GM04504 (cell line): Measurements from ENCODE around the gene RIMS4.

Experiments used
- DNase-seq: peaks from one replicate; pipeline ENCODE4 v3.0.0-alpha.2; 2012; ENCODE audit warnings: low read depth

The RIMS4 gene

DNA sequence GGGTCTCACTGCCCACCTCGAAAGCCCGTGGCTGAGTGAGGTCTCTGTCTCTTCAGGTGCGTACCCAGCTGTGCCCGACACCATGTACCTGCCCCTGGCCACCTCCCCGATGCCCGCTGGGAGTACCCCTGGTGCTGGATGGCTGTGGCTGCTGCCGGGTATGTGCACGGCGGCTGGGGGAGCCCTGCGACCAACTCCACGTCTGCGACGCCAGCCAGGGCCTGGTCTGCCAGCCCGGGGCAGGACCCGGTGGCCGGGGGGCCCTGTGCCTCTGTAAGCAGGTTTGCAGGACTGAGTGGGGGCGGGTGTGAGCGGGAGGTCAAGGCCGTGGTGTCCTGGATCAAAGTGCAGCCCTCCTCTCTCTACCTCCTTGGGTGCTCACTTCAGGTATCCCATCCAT, 90.5 kb downstream of the RIMS4 start:
- no peak for DNase-seq

DNA sequence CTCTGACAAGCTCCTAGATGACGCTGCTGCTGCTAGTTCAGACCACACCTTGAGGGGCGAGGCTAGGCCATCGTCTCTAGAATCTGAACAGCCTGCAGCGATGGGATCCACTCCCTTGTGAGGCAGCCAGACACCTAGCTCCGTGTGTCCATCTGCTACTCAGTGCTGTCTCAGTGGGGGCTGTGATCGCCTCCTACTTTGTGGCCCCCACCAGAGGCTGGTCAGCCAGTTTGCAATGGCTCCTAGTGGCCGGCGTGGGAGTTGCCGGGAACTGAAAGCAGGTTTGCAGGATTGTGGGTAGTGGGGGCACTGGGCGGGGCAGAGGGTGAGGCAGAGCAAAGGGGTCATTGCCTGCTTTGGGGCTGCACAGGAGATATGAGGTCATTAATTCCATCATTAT, 92.4 kb downstream of the RIMS4 start:
- no peak for DNase-seq

DNA sequence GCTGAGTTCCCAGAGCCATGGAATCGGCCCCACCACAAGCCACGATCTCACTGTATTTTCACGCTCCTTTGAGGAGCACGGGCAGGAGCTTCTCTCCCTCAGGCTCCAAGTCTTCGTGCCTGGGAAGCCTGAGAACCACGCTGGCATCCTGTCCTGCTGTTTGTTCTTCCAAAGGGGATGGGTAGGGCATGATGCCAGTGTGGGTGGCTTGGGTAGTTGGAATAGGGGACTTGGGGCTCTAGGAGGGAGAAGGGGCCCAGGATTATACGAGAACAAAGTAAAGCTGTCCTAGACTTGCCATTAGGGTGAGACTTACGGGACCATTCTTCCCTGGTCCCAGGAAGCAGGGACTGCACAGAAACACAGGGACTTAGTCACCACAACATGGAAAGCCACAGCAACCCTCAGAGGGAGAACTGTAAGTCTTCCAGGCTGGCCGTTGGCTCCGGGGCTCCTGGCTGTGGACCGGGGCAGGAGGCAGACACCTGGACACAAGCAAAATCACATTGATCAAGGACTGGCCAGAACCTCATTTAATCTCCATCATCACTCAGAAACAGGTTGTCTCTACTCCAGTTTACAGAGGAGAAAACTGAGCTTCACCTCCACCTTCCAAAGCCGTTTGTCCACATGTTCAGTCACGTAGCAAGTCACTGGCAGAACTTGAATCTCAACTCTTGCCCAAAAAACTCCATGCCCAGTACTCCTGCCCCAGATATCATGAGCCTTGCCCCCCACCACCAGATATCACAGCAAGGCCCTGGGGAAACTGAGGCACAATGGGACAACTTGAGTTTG, 93.8 kb downstream of the RIMS4 start:
- no peak for DNase-seq

DNA sequence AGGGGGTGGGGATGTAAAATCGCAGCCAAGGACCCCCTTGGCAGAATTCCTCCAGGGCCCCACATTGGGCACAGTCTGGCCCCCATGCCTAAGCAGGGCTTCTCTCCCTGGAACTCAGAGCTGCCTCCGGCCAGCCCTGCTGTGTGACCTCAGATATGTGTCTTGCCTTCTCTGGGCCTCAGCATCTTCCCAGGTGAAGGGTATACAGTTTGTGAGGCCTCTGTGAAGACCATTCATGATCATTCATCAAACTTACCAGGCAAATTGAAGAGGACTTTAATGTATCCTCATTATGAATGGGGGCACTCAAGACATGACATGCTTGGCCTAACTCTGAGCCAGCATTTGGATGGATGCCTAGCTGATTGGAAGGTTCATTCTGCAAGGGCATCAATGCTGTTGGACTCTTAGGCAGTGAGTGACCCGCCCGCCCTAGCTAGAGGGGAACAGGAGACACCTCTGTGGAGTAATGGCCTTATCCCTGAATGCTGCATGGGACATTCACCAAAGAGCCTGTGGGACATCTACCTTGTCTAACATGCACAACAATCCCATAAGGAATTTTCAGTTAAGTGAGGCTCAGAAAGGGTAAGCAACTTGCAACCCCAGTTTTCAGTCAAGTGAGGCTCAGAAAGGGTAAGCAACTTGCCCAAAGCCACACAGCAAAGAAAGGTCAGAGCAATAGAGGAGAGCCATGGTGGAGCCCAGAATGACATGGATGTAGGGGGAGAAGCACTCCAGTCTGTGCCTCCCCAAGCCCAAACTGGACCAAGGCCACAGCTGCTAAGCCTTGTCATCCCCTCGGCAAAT, 94.6 kb downstream of the RIMS4 start:
- DNase-seq: no peak

DNA sequence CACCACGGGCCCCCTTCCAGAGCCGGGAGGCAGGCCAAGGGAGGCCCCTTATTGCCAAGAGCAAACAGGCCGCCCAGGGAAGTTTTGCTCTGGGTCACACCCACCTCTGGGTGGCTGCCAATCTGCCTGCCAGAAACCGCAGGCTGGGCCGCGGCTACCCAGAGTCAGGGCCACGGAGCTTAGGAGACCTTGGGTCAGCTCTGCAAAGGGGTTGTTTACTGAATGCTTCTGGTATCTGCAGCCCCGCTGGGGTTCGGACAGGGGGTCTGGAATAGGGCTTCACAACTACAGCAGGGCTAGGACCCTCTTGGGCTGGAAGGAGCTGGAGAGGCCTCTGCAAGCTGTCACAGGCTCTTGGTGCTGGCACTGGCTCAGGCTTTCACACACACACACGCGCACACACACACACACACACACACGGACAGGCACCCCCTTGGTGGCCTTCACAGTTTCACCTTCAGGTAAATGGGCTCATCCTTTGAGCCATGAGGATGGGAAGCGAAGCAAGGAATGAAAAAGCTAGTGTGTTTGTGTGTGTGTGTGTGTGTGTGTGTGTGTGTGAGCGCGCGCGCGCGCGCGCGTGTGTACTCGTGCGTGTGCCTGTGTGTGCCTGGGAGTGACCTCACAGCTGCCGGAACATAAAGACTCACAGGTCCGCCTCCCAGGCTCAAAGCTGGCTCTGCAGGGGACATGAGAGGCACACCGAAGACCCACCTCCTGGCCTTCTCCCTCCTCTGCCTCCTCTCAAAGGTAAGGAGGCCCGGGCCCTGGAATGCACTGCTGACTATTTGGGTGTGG, 95.4 kb downstream of the RIMS4 start, which contains the start of gene CCN5:
TSS of gene CCN5 (plus strand) at position 669 of the 798 bp plus-strand sequence. CDS start at position 691, 22 bp downstream.
- no peak for DNase-seq

DNA sequence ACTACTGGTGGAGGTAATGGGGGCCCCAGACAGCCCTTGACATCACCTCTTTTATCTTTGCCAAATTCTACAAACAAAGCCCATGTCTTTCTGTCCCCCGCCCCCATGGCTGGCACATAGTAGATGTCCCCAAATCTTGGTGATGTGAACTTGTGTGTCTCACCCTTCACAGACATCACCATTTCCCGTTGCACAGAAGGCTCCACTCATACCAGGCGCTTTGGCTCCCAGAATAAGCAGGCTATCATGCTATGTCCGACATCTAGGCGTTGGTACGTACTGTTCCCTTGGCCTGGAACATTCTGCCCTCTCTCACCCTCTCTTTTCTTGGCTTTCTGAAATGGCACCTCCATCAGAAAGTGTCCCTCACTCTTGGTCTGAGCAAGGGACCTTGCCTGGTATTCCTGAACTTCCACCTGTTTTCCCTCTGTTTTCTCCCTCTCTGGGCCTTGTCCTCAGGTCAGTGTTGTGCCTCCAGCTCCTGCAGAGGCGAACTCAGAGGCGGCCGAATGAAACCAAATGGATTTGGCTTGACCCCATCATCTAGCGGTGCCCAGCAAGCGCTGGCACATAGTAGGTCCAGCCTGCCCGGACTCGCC, 96.1 kb downstream of the RIMS4 start:
- no peak for DNase-seq

DNA sequence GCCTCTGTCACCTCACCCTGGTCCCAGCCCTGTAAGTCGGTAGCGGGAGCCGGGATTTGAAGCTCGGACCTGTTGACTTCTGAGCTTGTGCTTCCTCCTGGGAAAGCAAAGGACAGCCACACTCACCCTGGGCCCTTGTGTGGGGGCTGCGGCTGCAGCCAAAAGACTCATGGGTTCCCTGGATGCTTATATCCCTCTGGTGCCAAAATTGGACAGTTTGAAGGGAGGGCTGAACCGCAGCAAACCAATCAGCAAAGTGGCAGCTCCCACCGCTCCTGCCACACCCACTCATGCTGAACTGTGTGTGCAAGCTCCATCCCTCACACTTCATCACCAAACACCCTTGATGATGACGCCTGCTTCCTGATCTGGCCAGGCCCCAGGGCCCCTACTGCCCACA, 99.1 kb downstream of the RIMS4 start:
- no peak for DNase-seq

DNA sequence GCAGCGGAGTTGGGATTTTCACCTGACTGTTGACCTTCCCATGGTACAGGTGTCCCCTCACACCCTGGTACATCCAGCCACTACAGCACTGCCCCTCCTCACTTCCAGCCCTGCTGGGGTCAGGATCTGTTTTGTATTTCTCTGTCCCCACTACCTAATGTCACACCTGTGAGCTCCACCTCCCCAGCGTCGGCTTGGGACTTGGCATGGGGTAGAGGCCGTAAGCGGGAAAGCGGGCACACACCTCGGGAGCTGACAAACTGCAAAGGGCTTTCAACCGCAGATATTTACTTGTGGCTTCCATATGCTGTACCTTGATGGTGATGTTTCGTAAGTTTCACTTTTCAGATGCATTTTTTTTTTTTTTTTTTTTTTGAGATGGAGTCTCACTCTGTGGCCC, 100.5 kb downstream of the RIMS4 start:
- no peak for DNase-seq

DNA sequence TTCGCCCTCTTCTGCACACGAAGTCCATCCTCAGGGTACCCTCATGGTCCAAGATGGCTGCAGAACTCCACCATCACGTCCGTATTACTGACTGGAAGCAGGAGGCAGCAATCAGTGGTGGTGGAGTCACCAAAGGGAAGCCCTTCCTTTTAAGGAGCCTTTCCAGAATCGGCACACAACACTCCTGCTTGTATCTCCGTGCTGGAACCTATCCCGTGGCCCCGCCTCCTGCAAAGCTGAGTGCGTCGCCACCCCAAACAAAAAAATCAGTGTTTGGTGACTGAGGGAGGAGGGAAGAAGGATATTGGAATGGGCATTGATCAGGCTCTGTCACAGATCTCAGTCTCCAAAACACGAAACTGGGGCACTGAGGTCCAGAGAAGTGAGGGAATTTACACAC, 101.0 kb downstream of the RIMS4 start:
- no peak for DNase-seq

DNA sequence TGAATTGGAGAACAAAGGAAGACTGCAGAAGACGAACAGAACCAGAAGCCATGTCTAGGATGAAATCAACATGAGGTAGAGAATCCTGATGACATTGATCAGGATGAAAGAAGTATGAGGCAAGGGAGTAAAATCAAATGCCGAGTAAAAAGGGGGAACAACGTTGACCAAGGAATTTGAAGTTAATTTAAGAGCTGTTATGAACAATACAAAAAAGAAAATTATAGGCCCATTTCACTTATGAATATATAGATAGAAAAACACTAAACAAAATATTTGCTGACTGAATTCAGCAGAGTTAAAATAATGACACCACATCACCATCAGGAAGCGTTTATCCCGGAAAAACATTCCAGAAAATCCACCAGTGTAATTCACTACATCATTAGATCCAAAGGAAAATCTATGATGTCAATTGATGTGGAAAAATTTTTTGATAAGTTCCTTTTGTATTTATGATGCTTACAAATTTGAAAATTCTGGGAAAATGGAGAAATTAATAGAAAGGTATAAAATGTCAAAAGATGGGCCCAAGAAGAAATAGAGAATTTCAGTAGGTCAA, 103.2 kb downstream of the RIMS4 start:
- DNase-seq: no peak

DNA sequence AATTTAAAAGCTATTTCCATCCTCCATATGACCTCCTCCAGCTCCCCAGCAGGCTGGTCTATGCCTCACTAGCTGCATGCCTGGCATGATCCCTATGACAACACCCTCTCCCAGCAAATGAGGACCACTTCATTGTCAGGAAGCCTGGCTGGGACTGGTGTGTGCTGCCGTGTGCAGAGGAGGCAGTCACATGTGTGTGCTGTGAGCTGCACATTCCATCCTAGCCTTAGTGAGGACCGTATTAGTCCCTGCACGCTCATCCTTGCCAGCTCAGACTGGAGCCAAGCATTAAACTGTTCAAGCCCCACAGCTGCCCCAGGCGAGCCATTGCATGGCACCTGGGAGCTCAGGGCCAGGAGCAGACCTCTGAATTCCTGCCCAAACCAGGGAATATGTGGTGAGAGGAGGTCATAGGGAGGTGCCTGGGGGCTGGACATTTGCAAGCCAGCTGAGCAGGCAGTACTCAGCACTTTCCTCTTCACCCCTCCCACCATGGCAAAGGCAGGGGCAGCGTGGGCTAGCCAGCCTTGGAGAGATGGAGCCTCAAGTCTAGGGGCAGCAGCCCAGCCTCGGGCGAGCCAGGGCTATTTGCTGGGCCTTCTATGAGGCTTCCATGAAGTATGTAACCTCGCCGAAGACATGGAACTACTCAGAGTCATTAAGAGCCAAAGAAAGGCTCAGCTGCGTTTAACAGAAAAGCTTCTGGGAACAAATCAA, 103.9 kb downstream of the RIMS4 start:
- DNase-seq: peak; percentile 53

DNA sequence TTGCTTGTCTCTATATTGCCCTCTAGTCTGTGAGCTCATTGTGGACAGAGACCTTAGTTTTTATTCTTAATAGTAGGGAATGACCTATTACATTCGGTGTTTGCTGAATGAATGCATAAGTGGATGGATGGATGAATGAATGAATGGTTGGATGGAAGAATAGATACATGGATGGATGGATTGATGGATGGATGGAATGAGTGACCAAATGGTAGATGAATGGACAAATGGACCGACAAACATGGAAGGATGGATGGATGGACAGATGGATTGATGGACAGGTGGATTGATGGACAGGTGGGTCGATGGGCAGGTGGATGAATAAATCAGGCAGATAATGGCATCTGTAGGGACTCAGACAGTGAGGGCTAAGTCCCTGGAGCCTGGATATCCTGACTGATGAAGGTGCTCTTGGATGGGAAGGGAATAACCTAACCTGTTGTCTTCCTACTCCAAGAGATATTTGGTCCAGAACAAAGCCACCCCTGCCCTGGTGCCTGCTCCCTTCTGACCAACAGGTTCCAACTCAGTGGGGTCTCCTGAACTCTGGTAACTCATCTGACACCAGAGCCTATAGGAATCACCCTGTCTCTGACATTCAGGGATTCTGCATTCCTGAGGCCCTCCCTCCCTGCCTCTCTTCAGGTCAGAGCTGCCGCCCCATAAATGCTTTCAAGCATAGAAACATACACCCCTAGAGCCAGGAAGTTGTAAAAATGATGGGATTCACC, 104.8 kb downstream of the RIMS4 start:
- no peak for DNase-seq

DNA sequence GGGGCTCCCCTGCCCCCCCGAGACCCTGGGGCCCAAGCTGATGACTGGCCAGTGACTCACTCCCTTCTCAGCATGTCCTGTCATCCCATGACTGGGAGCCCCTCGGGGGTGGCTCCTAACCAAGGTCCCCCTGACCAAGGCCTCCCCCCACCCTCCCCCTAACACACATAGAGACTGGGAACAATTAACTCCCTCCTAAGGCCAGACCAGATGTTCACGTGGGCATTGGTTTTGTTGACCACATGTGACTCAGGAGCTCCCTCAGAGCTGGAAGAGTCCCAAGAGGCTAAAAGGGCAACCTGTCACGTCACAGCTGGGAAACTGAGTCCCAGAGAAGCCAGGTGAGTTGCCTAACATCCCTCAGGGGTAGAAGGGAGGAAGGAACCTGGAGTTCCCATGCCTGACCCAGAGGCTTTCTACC, 105.8 kb downstream of the RIMS4 start:
- peak; percentile 72 for DNase-seq

DNA sequence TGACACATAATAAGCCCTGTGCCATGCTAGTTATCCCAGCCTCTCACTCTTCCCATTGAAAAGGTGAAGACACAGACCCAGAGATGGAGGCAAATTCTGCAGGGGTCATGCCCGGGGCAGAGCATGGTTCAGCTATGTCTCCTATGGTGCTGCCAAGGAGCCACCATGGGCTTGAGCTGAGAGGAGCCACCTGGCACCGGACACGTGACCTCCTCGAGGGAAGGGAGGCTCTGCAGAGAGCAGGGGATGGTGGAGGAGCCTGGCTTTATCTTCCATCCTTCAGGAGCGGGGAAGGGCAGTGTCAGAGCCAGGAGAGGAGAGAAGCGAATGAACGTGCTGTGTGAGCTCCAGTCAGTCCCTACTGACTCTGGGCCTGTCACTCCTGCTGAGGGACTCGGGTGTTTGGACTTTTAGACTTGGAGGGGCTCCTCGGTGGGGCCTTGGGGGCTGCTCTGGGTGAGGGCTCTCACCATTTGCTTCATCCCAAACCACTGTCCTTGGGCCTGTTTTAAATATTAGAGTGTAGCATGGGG, 106.3 kb downstream of the RIMS4 start:
- no peak for DNase-seq

DNA sequence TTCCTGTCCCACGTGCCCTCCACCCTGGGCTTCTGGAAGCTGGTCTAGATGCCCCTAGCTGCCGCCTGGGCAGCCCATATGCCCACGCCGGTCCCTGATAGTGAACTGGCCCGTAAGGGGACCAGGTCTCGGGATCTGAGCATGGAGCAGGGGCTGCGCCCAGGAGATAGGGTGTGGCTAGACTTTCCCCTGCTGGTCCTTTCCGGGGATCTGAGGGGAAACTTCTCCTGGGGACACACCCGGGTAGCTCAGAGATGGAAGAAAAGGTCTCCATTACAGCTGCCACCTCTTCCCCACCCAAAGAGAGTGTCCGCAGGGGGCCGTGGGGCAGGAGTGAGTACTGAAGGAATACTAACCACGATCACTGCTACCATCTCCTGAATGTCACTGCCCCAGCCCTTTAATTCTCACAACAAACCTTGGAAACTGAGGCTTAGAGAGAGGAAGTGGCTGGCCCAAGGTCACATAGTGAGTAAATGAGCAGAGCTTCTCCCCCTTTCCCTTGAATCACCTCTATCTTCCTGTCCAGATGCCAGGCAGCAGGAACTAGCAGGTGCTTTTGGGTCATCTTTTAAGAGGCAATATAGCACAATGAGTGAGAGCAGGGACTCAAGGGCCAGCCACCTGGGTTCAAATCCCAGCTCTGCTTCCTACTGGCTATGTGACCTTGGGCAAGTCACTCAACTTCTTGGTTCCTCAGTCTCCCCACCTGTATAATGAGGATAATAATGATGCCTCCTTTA, 107.0 kb downstream of the RIMS4 start:
- no peak for DNase-seq

DNA sequence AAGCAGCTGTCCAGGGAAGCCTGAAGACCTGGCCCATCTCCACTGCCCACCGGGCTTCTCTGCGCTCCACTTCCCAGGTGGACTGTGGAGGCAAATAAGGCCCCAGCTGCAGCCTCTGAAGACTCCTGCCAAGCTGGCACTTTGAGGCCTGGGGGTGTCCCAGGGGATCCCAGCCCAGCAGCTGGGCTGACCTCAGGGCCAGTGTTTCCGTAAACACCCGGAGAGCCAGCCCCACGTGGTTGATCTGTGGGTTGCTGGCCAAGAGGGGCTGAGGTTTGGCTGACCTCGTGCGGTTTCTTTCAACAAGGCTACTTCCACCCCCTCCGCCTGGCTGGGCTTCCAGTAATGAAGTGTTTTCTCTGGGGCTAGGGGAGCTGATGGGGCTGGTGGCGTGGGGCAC, 107.6 kb downstream of the RIMS4 start:
- DNase-seq: peak; percentile 87

DNA sequence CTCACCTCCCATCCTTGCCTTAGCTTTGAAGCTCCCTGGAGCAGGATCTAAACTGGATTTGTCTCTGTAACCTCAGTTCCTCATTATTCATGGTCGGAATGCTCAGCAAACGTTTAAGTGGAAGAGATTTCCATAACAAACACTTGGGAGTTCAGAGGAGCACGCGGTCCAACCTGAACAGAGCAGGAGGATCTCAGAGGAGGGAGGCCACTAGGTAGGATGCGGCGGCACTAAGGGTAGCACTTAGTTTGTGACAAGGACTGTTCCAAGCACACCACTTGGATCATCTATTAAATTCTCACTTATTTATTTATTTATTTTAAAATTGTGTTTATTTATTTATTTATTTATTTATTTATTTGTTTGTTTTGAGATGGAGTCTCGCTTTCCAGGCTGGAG, 108.5 kb downstream of the RIMS4 start:
- no peak for DNase-seq
